Measurements from ENCODE around the gene TUG1. TPM values are rescaled to one million over a fixed set of nuclear protein-coding genes. Genes with fewer than 3 reads are reported as not detected.

The TUG1 gene
- total RNA-seq, 1 donor = 88.1 TPM

DNA sequence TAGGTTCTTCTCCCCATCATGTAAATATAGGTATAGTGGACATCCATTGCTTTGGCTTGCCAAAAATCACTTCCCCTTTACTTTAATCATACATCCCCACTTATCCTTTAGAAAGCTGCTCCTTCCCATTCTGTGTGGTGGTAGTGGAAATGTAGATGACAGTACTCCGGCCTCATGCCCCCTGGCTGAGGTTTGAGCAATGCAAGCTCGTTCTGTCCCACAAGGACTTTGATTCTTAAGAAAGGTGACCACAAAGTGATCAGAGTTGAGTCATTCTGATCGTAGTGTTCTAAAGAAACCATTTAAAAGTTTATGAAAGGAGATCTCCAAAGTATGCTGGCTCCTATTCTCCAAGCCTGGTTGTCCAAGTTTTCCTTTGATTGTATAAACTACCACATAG is 10.9 kb downstream of the TUG1 start:
- no peak for DNase-seq (ENCODE audit: low read depth)
- no peak for TF ChIP-seq CTCF (IDR thresholded peaks at IDR 0.05; ENCODE audit: insufficient read depth, low read depth, low read length)
- no peak overlapping the region for H3K4me3 ChIP-seq (ENCODE audit: low read depth, low read length)

- no peak for DNase-seq (ENCODE audit: low read depth)
- H3K4me3 ChIP-seq (ENCODE audit: low read depth, low read length) = no peak overlapping the region
- TF ChIP-seq CTCF (IDR thresholded peaks at IDR 0.05; ENCODE audit: insufficient read depth, low read depth, low read length) = no peak
These were observed 13.4 kb downstream of the TUG1 start for GRCh38 chr22:30982512-30982911.

- no peak overlapping the region for H3K4me3 ChIP-seq (ENCODE audit: low read depth, low read length)
- TF ChIP-seq CTCF (IDR thresholded peaks at IDR 0.05; ENCODE audit: insufficient read depth, low read depth, low read length) = no peak
- DNase-seq (ENCODE audit: low read depth) = no peak
These were observed 15.3 kb downstream of the TUG1 start for GRCh38 chr22:30984317-30984716.

- no peak for TF ChIP-seq CTCF (IDR thresholded peaks at IDR 0.05; ENCODE audit: insufficient read depth, low read depth, low read length)
- H3K4me3 ChIP-seq (ENCODE audit: low read depth, low read length) = no peak overlapping the region
- DNase-seq (ENCODE audit: low read depth) = no peak
These were observed 16.6 kb downstream of the TUG1 start for GRCh38 chr22:30985561-30986208.

GRCh38 chr22:30989474-30989873 is 20.4 kb downstream of the TUG1 start:
- TF ChIP-seq CTCF (IDR thresholded peaks at IDR 0.05; ENCODE audit: insufficient read depth, low read depth, low read length) = no peak
- DNase-seq (ENCODE audit: low read depth) = no peak
- H3K4me3 ChIP-seq (ENCODE audit: low read depth, low read length) = no peak overlapping the region

- no peak for TF ChIP-seq CTCF (IDR thresholded peaks at IDR 0.05; ENCODE audit: insufficient read depth, low read depth, low read length)
- no peak for DNase-seq (ENCODE audit: low read depth)
- no peak overlapping the region for H3K4me3 ChIP-seq (ENCODE audit: low read depth, low read length)
These were observed 21.6 kb downstream of the TUG1 start for GRCh38 chr22:30990690-30991089.

GRCh38 chr22:30992565-30992964 is 23.5 kb downstream of the TUG1 start:
- DNase-seq (ENCODE audit: low read depth) = no peak
- TF ChIP-seq CTCF (IDR thresholded peaks at IDR 0.05; ENCODE audit: insufficient read depth, low read depth, low read length) = no peak
- H3K4me3 ChIP-seq (ENCODE audit: low read depth, low read length) = no peak overlapping the region
